ENCODE results near the gene ALPP.

- TF ChIP-seq CTCF (IDR thresholded peaks at IDR 0.05) (no peak), POLR2A (IDR thresholded peaks at IDR 0.05) (no peak)
Observed at GRCh38 chr2:232398293-232399034, 19.9 kb downstream of the ALPP start.

Data from testis (tissue), 2 donors.